ENCODE measurements around the gene MZT2B.
"Not testable (repeated sequence)": the region's sequence is repeated elsewhere in the genome, so short reads cannot be mapped to it uniquely, and the experiment has no call there.

MZT2B gene

DNA sequence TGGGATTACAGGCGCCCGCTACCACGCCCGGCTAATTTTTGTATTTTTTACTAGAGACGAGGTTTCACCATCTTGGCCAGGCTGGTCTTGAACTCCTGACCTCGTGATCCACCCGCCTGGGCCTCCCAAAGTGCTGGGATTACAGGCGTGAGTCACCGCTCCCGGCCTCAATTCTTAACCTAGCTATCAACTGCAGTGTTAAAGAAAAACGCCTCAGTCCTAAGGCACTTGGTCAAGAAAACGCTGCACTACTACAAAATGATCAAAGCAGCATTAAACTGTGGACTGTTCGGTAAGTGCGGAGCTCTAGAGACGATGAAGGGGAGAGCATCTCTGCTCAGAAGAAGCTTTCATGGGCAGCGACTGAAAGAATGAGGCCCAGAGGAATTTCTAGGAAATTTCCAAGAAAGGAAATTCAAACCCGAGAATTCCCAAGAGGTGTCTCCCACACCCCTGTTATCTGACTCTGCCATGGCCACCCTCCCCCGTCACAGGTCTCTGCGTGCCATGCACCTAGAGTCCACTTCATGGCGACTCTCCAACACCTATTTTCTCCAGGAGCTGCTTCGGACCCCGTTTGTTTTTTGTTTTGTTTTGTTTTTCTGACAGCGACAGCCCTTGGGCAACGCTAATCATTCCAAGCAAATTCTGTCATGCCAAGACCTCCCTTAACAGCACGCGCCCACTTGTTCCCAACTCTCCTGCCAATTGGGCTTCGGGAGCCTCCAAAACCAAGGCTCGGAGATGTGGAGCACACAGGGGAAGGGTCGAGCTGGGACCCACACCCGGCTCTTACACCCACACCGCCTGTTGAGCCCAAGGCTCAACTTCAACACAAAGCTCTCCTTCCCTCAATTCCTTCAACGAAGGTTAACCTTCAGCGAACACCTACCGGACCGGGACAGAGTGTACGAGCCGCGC, 1.4 kb upstream of the MZT2B start:
- not testable (repeated sequence) for DNase-seq

GRCh38 chr2:130181325-130181879, 660 bp upstream of the MZT2B start, which contains the start of gene SMPD4:
Gene SMPD4 (minus strand): TSS chr2:130181602. CDS start chr2:130176592, 5,010 bp downstream.
- DNase-seq = peak; percentile 97

- DNase-seq = not testable (repeated sequence)
These were observed 907 bp downstream of the MZT2B start for GRCh38 chr2:130182826-130183511.

DNA sequence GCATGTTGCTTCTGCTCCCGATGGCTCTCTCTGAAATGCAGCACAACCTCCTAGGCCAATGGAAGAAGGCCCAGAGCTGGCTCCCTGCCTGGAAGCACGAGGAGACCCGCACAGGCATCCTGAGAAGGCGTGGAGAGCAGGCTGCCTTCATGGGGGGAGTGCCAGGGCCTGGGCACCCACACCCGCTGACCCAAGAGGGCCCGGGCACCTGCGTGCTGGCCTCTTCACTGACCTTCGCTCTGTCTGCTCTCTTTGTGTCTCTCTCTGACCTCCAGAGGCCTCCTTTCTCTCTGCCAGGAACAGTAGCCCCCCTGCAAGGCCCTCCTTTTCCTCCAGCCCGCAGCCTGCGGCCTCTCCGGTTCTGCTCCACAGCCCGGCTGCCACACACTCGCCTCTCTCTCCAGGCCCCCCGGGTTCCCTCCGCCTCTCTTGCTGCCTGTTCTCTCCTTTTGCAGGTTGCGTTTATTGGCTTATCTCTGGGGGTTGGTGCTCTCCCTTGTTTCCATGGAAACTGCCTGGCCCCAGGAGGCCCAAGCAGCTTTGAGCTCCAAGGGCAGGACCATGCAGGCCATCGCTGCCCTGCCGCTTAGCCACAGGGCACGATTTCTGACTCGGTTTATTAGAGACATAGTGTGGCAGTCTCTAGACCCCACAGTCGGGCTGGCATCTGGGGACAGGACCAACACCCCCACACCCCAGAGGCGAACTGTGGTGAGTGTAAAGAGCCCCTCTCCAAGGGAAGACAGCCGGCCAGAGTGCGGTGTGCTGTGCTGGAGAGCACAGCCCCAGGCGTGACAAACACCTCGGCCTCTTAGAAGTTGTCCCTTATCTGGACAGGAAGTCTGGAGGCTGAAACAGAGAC, 1.7 kb downstream of the MZT2B start:
- DNase-seq = no peak

- DNase-seq = no peak
These were observed 3.4 kb downstream of the MZT2B start for GRCh38 chr2:130185436-130185835.

GRCh38 chr2:130185896-130186295, 3.8 kb downstream of the MZT2B start:
- no peak for DNase-seq

GRCh38 chr2:130186391-130186790, 4.3 kb downstream of the MZT2B start:
- DNase-seq = no peak

- no peak for DNase-seq
These were observed 5.2 kb downstream of the MZT2B start for GRCh38 chr2:130187268-130187667.

GRCh38 chr2:130187859-130188792, 6.1 kb downstream of the MZT2B start:
- DNase-seq = not testable (repeated sequence)

GRCh38 chr2:130188958-130189357, 6.9 kb downstream of the MZT2B start:
- not testable (repeated sequence) for DNase-seq

DNA sequence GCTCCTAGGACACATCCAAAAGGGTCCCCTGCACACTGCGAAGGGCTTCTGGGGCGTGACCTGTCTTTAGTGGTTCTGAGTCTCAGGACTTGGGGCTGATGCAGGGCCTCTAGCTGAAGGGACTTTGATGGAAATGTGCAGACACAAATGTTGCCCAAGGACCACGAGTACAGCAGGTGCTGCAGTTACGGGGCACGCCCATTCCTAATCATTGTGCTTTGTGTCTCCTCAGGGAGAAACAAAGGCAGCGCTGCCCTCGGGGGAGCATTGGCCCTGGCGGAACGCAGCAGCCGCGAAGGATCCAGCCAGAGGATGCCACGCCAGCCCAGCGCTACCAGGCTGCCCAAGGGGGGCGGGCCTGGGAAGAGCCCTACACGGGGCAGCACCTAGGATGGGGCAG, 8.2 kb downstream of the MZT2B start:
- DNase-seq = no peak

DNA sequence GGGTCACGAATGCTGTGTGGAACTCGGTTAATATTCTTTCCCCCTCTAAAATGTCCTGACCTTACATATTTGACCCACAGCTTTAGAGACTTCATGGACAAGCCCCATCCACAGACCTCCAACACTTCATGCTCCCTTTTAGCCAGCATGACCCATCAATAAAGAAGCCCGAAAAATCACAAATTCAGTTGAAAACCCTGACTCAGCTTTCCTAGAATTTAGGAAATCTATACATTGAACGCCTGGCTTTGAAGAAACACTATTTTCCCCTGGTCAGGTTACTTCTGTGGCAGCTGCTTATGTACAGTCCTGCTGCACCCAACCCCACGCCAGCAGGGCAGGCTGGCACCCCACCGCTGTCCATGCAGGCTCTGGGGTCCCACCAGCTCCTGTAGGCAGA, 9.3 kb downstream of the MZT2B start:
- DNase-seq = not testable (repeated sequence)

- not testable (repeated sequence) for DNase-seq
These were observed 10.4 kb downstream of the MZT2B start for GRCh38 chr2:130192451-130192850.

- not testable (repeated sequence) for DNase-seq
These were observed 11.8 kb downstream of the MZT2B start for GRCh38 chr2:130193824-130194223.

GRCh38 chr2:130195089-130195635, 13.1 kb downstream of the MZT2B start:
- DNase-seq = not testable (repeated sequence)

- not testable (repeated sequence) for DNase-seq
These were observed 14.0 kb downstream of the MZT2B start for GRCh38 chr2:130196052-130196451.

GRCh38 chr2:130198343-130198742, 16.3 kb downstream of the MZT2B start, which contains the start of gene TUBA3E:
Gene TUBA3E (minus strand): TSS chr2:130198439. CDS start chr2:130198360, 79 bp downstream.
- DNase-seq = no peak

DNA sequence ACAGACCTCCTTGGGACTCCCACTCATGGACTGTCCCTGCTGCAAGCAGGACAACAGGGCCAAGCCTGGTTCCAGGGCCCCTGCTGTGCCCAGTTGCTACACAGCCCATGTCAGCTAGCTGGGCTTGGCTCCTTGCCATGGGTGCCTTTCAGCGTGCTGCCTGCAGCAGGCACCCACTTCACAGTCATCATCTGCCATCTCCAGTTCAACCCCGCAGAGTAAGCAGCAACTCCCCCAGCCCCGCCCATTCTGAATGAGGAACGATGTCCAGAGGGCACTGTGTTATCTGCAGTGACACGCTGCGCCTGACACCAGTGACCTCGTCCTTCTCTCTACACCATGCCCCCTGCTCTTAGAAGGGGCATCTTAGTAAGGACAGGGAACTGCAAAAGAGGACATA, 20.5 kb downstream of the MZT2B start:
- not testable (repeated sequence) for DNase-seq

GRCh38 chr2:130203150-130203549, 21.1 kb downstream of the MZT2B start:
- DNase-seq = not testable (repeated sequence)

GRCh38 chr2:130207051-130207450, 25.0 kb downstream of the MZT2B start:
- DNase-seq = not testable (repeated sequence)

DNA sequence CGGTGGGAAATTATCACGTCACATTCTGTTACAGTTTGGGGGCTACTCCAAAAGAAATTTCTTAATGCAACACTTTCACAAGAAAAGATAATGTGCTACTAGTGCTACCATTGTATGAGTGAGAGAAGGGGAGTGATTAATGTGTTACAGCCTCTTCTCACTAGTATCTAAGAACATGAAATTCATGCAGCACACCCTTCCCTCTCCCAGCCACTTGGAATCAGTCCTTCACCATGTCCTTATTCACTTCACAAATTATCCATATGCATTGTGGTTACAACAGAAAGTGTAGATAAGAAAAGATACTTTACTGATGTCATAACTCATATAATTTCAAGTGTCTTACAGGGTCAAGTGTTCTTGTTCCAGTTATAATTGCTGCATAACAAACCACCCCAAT, 37.1 kb downstream of the MZT2B start:
- DNase-seq = not testable (repeated sequence)

All from activated CD4-positive, alpha-beta T cell treated with anti-CD3 and anti-CD28 coated beads, Interleukin-2, amount 50 U/mL, for 4 hours (primary cell).